Epithelial cell of esophagus (primary cell): ENCODE data around the gene MLLT3.

Source experiments
- DNase-seq: peaks from one replicate; pipeline ENCODE4 v3.0.0; 2010; ENCODE audit warnings: low read depth
- H3K4me3 ChIP-seq: 2 replicates; pipeline ENCODE4 v1.5.1; 2011; ENCODE audit warnings: mild to moderate bottlenecking, low read length, control low read depth
- CTCF ChIP-seq: IDR thresholded peaks from 2 replicates; pipeline ENCODE4 v1.5.1; 2011; ENCODE audit warnings: low read depth, mild to moderate bottlenecking, low read length, control low read depth, inconsistent platforms; ENCODE audit not compliant: insufficient read depth; ENCODE audit errors: missing control alignments

Gene MLLT3

GRCh38 chr9:20643660-20644059 is 21.4 kb upstream of the MLLT3 start:
- no peak overlapping the region for H3K4me3 ChIP-seq
- TF ChIP-seq CTCF = no peak
- DNase-seq = peak; percentile 14

- no peak for DNase-seq
- H3K4me3 ChIP-seq = no peak overlapping the region
- no peak for TF ChIP-seq CTCF
Observed at GRCh38 chr9:20642045-20642444, 19.7 kb upstream of the MLLT3 start.

- TF ChIP-seq CTCF = no peak
- peak; percentile 89 for DNase-seq
- no peak overlapping the region for H3K4me3 ChIP-seq
Observed at GRCh38 chr9:20640331-20641187, 18.3 kb upstream of the MLLT3 start.

GRCh38 chr9:20636888-20637440 is 14.7 kb upstream of the MLLT3 start:
- DNase-seq = no peak
- no peak overlapping the region for H3K4me3 ChIP-seq
- no peak for TF ChIP-seq CTCF

- H3K4me3 ChIP-seq = no peak overlapping the region
- TF ChIP-seq CTCF = no peak
- DNase-seq = no peak
Observed at GRCh38 chr9:20634895-20635294, 12.6 kb upstream of the MLLT3 start.

- DNase-seq = no peak
- no peak for TF ChIP-seq CTCF
- no peak overlapping the region for H3K4me3 ChIP-seq
Observed at GRCh38 chr9:20632705-20633104, 10.4 kb upstream of the MLLT3 start.
